Measurements from ENCODE around the gene PXDN.

DNA sequence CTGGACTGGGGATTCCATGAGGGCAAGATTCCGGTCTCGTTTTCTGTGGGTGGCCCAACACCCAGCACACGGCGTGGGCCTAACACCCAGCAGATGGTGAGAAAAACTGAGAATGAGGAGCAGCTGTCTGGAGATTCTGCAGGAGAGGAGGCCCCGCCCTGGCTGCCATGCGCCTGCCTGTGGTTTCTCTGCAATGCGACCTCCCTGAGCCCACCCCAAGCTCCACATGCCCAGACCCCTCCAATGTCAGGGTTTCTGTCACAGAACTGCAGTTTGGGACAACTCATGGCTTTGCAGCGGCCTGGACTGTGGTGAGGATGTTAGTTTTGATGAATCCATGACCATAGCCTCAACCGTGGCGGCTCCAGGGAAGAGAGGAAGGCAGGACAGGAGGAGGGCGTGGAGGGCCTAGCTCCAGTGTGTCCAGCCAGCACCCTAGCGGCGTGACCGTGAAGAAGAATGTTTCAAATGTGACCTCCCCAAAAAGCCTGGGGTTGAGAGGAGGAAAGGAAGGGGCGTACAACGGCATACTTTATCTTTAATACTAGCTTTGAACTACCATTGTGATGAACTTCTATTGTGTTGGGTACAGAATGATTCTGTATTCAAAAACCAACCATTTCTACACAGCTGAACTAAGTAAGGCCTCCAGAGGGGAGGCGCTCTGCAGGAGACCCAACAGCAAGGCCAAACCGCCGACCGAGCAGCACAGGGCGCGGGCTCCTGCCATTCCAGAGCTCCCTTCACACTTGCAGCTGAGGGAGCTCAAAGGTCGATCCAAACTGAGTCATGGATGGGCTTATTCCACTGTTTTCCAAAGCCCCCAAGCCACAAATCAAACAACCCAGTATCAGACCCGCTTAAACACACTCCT is 3.4 kb downstream of the PXDN start:
- TF ChIP-seq, protein P1, sequence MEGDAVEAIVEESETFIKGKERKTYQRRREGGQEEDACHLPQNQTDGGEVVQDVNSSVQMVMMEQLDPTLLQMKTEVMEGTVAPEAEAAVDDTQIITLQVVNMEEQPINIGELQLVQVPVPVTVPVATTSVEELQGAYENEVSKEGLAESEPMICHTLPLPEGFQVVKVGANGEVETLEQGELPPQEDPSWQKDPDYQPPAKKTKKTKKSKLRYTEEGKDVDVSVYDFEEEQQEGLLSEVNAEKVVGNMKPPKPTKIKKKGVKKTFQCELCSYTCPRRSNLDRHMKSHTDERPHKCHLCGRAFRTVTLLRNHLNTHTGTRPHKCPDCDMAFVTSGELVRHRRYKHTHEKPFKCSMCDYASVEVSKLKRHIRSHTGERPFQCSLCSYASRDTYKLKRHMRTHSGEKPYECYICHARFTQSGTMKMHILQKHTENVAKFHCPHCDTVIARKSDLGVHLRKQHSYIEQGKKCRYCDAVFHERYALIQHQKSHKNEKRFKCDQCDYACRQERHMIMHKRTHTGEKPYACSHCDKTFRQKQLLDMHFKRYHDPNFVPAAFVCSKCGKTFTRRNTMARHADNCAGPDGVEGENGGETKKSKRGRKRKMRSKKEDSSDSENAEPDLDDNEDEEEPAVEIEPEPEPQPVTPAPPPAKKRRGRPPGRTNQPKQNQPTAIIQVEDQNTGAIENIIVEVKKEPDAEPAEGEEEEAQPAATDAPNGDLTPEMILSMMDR (IDR thresholded peaks at IDR 0.05), result no peak
- TF ChIP-seq POLR2A (IDR thresholded peaks at IDR 0.05), result no peak

Measured in esophagus squamous epithelium (tissue), 4 donors.